H1 (cell line): Measurements from ENCODE around the gene BRINP3. TPM values are rescaled to one million over a fixed set of nuclear protein-coding genes. Genes with fewer than 3 reads are reported as not detected.

ENCODE experiments used
- CTCF ChIA-PET: fragments of 300-600 bp; sonication (Branson Sonifier 250); formaldehyde crosslinking; loops from one replicate; lab custom pipeline; 2021; ENCODE audit not compliant: partially characterized antibody; lab: Charles Lee
- POLR2A ChIA-PET: fragments of 300-600 bp; sonication (Branson Sonifier 250); formaldehyde crosslinking; loops from one replicate; lab custom pipeline; 2021; ENCODE audit warnings: inconsistent platforms; ENCODE audit not compliant: partially characterized antibody; lab: Charles Lee
- DNase-seq, 2 experiments: peaks; one replicate each; pipeline versions ENCODE4 v3.0.0 to v3.0.0-alpha.2; 2010 to 2022; ENCODE audit warnings: low spot score in 2 of 2, low read depth in 1 of 2, mixed read lengths in 1 of 2
- FAIRE-seq: peaks from 2 replicates; lab custom pipeline; 2011; peaks lifted over from hg19 to GRCh38; lab: Jason Lieb, UNC
- H2AFZ ChIP-seq: 2 replicates; pipeline ENCODE4 v1.8.1; 2012; ENCODE audit warnings: low read length, inconsistent platforms
- H2AK5ac ChIP-seq: 2 replicates; pipeline ENCODE4 v1.6.1; 2013; ENCODE audit warnings: low read depth, low read length
- H2BK120ac ChIP-seq: replicated peaks from 2 replicates; pipeline ENCODE3; 2013; ENCODE audit warnings: low read depth, low read length, inconsistent platforms
- H2BK12ac ChIP-seq: 2 replicates; pipeline ENCODE4 v1.6.1; 2013; ENCODE audit warnings: low read depth, low read length
- H2BK15ac ChIP-seq: 2 replicates; pipeline ENCODE4 v1.6.1; 2013; ENCODE audit warnings: low read length
- H2BK20ac ChIP-seq: 2 replicates; pipeline ENCODE4 v1.6.1; 2013; ENCODE audit warnings: low read length
- H2BK5ac ChIP-seq: 2 replicates; pipeline ENCODE4 v1.6.1; 2013; ENCODE audit warnings: low read depth, low read length
- H3K14ac ChIP-seq: 2 replicates; pipeline ENCODE4 v1.6.1; 2013; ENCODE audit warnings: inconsistent platforms; ENCODE audit not compliant: insufficient read length
- H3K18ac ChIP-seq: 2 replicates; pipeline ENCODE4 v1.6.1; 2013; ENCODE audit warnings: low read length; ENCODE audit errors: extremely low read depth
- H3K23ac ChIP-seq: 2 replicates; pipeline ENCODE4 v1.6.1; 2013; ENCODE audit warnings: inconsistent platforms; ENCODE audit not compliant: insufficient read length
- H3K23me2 ChIP-seq: 2 replicates; pipeline ENCODE4 v1.6.1; 2013; ENCODE audit warnings: low read depth, low read length
- H3K27ac ChIP-seq: 2 replicates; pipeline ENCODE4 v1.6.1; 2011; ENCODE audit warnings: low read depth, low read length, inconsistent platforms
- H3K27me3 ChIP-seq, 4 experiments: replicated peaks in 1 of 4; 1 replicate in 1 of 4; 2 replicates in 3 of 4; pipeline versions ENCODE4 v1.6.1 to v1.8.1; 2011 to 2013; ENCODE audit warnings: low read length in 3 of 4, mild to moderate bottlenecking in 3 of 4, inconsistent platforms in 2 of 4, mixed read lengths in 2 of 4, moderate library complexity in 1 of 4; ENCODE audit not compliant: control insufficient read depth in 3 of 4, insufficient read depth in 3 of 4; ENCODE audit errors: extremely low read depth in 1 of 4
- H3K36me3 ChIP-seq, 4 experiments: 2 replicates each; pipeline versions ENCODE4 v1.6.1 to v1.8.1; 2011 to 2013; ENCODE audit warnings: mild to moderate bottlenecking in 4 of 4, low read length in 3 of 4, moderate library complexity in 2 of 4, control low read depth in 1 of 4, inconsistent platforms in 1 of 4; ENCODE audit not compliant: insufficient read depth in 4 of 4, control insufficient read depth in 2 of 4
- H3K4ac ChIP-seq: replicated peaks from 2 replicates; pipeline ENCODE3; 2013; ENCODE audit warnings: low read length, low read depth, mixed read lengths, inconsistent platforms; ENCODE audit not compliant: insufficient read length
- H3K4me1 ChIP-seq, 4 experiments: replicated peaks in 1 of 4; 1 replicate in 1 of 4; 2 replicates in 3 of 4; pipeline versions ENCODE4 v1.6.1 to v1.8.1; 2011 to 2013; ENCODE audit warnings: low read length in 3 of 4, inconsistent platforms in 2 of 4, mixed read lengths in 1 of 4; ENCODE audit not compliant: insufficient read depth in 4 of 4, control insufficient read depth in 3 of 4
- H3K4me2 ChIP-seq, 2 experiments: 2 replicates each; pipeline versions ENCODE4 v1.6.1 to v1.8.1; 2011 to 2013; ENCODE audit warnings: low read depth in 2 of 2, low read length in 2 of 2, control low read depth in 1 of 2, inconsistent platforms in 1 of 2, mild to moderate bottlenecking in 1 of 2; ENCODE audit not compliant: insufficient read depth in 1 of 2
- H3K4me3 ChIP-seq, 4 experiments: fragments of 200-600, 300-600 bp in 1 of 4; sonication (generic), shearing (Covaris generic), sonication (Bioruptor Twin) in 1 of 4; 2 replicates each; pipeline versions ENCODE4 v1.5.1 to v1.8.1; 2011 to 2016; ENCODE audit warnings: low read length in 4 of 4, low read depth in 3 of 4, control low read depth in 2 of 4, inconsistent platforms in 2 of 4, mild to moderate bottlenecking in 2 of 4, mixed read lengths in 1 of 4, moderate library complexity in 1 of 4; ENCODE audit not compliant: insufficient read depth in 2 of 4; ENCODE audit errors: extremely low read depth in 1 of 4
- H3K56ac ChIP-seq: replicated peaks from 2 replicates; pipeline ENCODE3; 2013; ENCODE audit warnings: low read depth, mild to moderate bottlenecking, mixed read lengths, low read length, inconsistent platforms; ENCODE audit not compliant: insufficient read length
- H3K79me1 ChIP-seq: 2 replicates; pipeline ENCODE4 v1.6.1; 2013; ENCODE audit warnings: low read depth, low read length, control low read depth
- H3K79me2 ChIP-seq, 2 experiments: 2 replicates each; pipeline versions ENCODE4 v1.6.1 to v1.8.1; 2012 to 2013; ENCODE audit warnings: low read length in 2 of 2, mild to moderate bottlenecking in 2 of 2, inconsistent platforms in 1 of 2; ENCODE audit not compliant: insufficient read depth in 2 of 2, control insufficient read depth in 1 of 2
- H3K9ac ChIP-seq, 4 experiments: replicated peaks in 1 of 4; 1 replicate in 1 of 4; 2 replicates in 3 of 4; pipeline versions ENCODE4 v1.6.1 to v1.8.1; 2011 to 2013; ENCODE audit warnings: low read depth in 3 of 4, low read length in 3 of 4, control low read depth in 2 of 4, mild to moderate bottlenecking in 2 of 4, moderate library complexity in 2 of 4, inconsistent platforms in 1 of 4; ENCODE audit errors: extremely low read depth in 1 of 4
- H3K9me3 ChIP-seq, 2 experiments: 2 replicates each; pipeline versions ENCODE4 v1.6.1 to v1.8.1; 2012 to 2013; ENCODE audit warnings: mild to moderate bottlenecking in 2 of 2, moderate library complexity in 2 of 2, control low read depth in 1 of 2, inconsistent platforms in 1 of 2, low read depth in 1 of 2, low read length in 1 of 2, mixed read lengths in 1 of 2; ENCODE audit not compliant: insufficient read depth in 2 of 2
- H4K20me1 ChIP-seq, 2 experiments: replicated peaks in 1 of 2; 2 replicates each; pipeline versions ENCODE3 to v1.8.1; 2011 to 2013; ENCODE audit warnings: inconsistent platforms in 2 of 2, low read length in 2 of 2, mild to moderate bottlenecking in 1 of 2; ENCODE audit not compliant: insufficient read depth in 2 of 2, control insufficient read depth in 1 of 2
- H4K5ac ChIP-seq: 2 replicates; pipeline ENCODE4 v1.6.1; 2013; ENCODE audit warnings: low read length, low read depth, mixed read lengths, inconsistent platforms; ENCODE audit not compliant: insufficient read length
- H4K8ac ChIP-seq: 2 replicates; pipeline ENCODE4 v1.8.0; 2013; ENCODE audit warnings: mild to moderate bottlenecking, moderate library complexity, low read length, inconsistent platforms; ENCODE audit not compliant: insufficient read depth; ENCODE audit errors: extremely low read depth
- H4K91ac ChIP-seq: replicated peaks from 2 replicates; pipeline ENCODE3; 2013; ENCODE audit warnings: low read length, mixed read lengths, inconsistent platforms; ENCODE audit not compliant: insufficient read length
- CREB1 ChIP-seq: IDR thresholded peaks from 2 replicates; pipeline ENCODE4 v1.6.1; 2012; ENCODE audit warnings: inconsistent platforms
- CTBP2 ChIP-seq: IDR thresholded peaks from 2 replicates; pipeline ENCODE4 v1.7.0; 2011; ENCODE audit warnings: borderline replicate concordance, mild to moderate bottlenecking, moderate library complexity, mixed read lengths, low read length; ENCODE audit not compliant: insufficient read depth, insufficient read length
- POU5F1 ChIP-seq: IDR thresholded peaks from 2 replicates; pipeline ENCODE4 v1.6.1; 2011; ENCODE audit warnings: low read depth, mild to moderate bottlenecking, low read length, moderate library complexity
- RAD21 ChIP-seq, 2 experiments: IDR thresholded peaks in 1 of 2; conservative IDR thresholded peaks in 1 of 2; 2 replicates each; pipeline ENCODE4 v1.6.1; 2011; ENCODE audit warnings: low read depth in 2 of 2, low read length in 2 of 2, improper control_type of control experiment in 1 of 2, inconsistent platforms in 1 of 2, mild to moderate bottlenecking in 1 of 2, moderate library complexity in 1 of 2
- RXRA ChIP-seq: IDR thresholded peaks from 2 replicates; pipeline ENCODE4 v1.6.1; 2011; ENCODE audit warnings: low read depth, mild to moderate bottlenecking, low read length, moderate library complexity; ENCODE audit not compliant: insufficient read depth
- TBP ChIP-seq: IDR thresholded peaks from 2 replicates; pipeline ENCODE4 v1.6.1; 2011; ENCODE audit warnings: low read depth, low read length, improper control_type of control experiment
- YY1 ChIP-seq: IDR thresholded peaks from 2 replicates; pipeline ENCODE4 v1.6.1; 2011; ENCODE audit warnings: low read depth, mild to moderate bottlenecking, low read length
- ZNF274 ChIP-seq: IDR thresholded peaks from 2 replicates; pipeline ENCODE4 v1.7.0; 2012; ENCODE audit warnings: low read length, borderline replicate concordance; ENCODE audit errors: extremely low read depth
- WGBS, 2 experiments: shearing (Covaris generic) in 1 of 2; methylation state at CpG; one replicate each; pipeline versions ENCODE4 v1.1.6 to v1.1.7; 2013 to 2015; ENCODE audit warnings: low lambda C conversion rate in 2 of 2, mixed read lengths in 2 of 2, inconsistent platforms in 1 of 2, low coverage in 1 of 2, missing lambda C conversion rate in 1 of 2; ENCODE audit not compliant: insufficient replicate concordance in 2 of 2, insufficient coverage in 1 of 2, insufficient read length in 1 of 2; ENCODE audit errors: extremely low coverage in 1 of 2, missing lambda C conversion rate in 1 of 2; 5-methylcytosine and 5-hydroxymethylcytosine counted together
- polyA plus RNA-seq, 7 experiments: library from polyadenylated mRNA; depleted of rRNA in 3 of 7; stranded (reverse) in 5 of 7; unstranded in 2 of 7; fragments of >200 nt in 5 of 7; fragments of 200-250 nt in 2 of 7; gene quantifications; 1 replicate in 5 of 7; 2 replicates in 1 of 7; 4 replicates in 1 of 7; pipeline versions ENCODE4 v1.2.1 to v1.2.3, GENCODE V29; 2011 to 2013; ENCODE audit warnings: missing spikeins in 2 of 7, mixed read lengths in 2 of 7
- total RNA-seq: library from RNA; stranded (reverse); fragmentation: NEBNext Ultra II Directional; extraction: Animal tissue kit (Norgen Biotek cat#: 25700); gene quantifications from 2 replicates; pipeline ENCODE4 v1.2.1, GENCODE V29; 2021
- TF ChIP-seq, protein P1 (sequence below): IDR thresholded peaks from 2 replicates; pipeline ENCODE4 v1.6.1; 2011; ENCODE audit warnings: low read length, improper control_type of control experiment
- TF ChIP-seq, protein P2 (sequence below), 3 experiments: IDR thresholded peaks; 1 replicate in 2 of 3; 2 replicates in 1 of 3; pipeline versions ENCODE4 v1.5.1 to v1.6.1; 2011; ENCODE audit warnings: low read length in 3 of 3, mild to moderate bottlenecking in 3 of 3, inconsistent platforms in 2 of 3, low read depth in 1 of 3, moderate library complexity in 1 of 3; ENCODE audit not compliant: insufficient read depth in 1 of 3; ENCODE audit errors: control extremely low read depth in 1 of 3

BRINP3 gene
- total and polyA plus RNA-seq, 2 of the 8 experiments (the other 6 are each of a cell fraction or from before 2014, with no cell fraction given) = not detected

DNA sequence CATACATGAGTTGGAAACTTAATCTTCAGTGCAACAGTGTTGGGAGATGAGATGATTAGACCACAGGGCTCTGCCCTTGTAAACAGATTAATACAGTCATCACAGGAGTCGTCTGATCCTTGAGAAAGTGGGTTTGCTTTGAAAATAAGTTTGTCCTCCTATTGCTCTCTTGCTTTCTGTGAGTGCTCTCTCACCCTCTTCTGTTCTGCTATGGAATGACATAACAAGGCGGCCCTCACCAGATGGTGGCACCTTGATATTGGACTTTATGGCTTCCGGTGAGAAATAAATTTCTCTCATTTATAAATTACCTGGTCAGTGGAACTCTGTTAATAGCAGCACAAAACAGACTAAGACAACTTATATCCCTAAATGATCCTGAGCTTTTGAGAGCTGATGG is 353.6 kb downstream of the BRINP3 start:
- Histone ChIP-seq H4K91ac (no peak overlapping the region), H3K27ac (no peak overlapping the region), H3K9me3 (no peaks in the 10 kb centered on the region), H4K20me1 (no peaks in the 10 kb centered on the region), H3K14ac (no peak overlapping the region), H3K4ac (no peak overlapping the region), H3K18ac (no peak overlapping the region), H2BK5ac (no peak overlapping the region), H3K4me2 (no peak overlapping the region), H3K56ac (no peak overlapping the region), H2AK5ac (no peak overlapping the region), H3K23me2 (no peaks in the 10 kb centered on the region), H2BK120ac (no peak overlapping the region), H3K23ac (no peak overlapping the region), H2BK15ac (no peak overlapping the region), H3K27me3 (no peaks in the 10 kb centered on the region), H3K9ac (no peak overlapping the region), H3K79me1 (no peaks in the 10 kb centered on the region), H3K36me3 (no peaks in the 10 kb centered on the region), H2BK20ac (no peak overlapping the region), H2AFZ (no peak overlapping the region), H3K4me3 (no peak overlapping the region), H3K4me1 (no peaks in the 10 kb centered on the region), H3K79me2 (no peaks in the 10 kb centered on the region), H2BK12ac (no peak overlapping the region), H4K5ac (no peak overlapping the region), H4K8ac (no peak overlapping the region)
- TF ChIP-seq RAD21 (IDR thresholded peaks at IDR 0.05 in 1 of 2, conservative IDR thresholded peaks at IDR 0.05 in 1 of 2; ENCODE audit: low read depth in 2 of 2, low read length in 2 of 2) = peak; percentile 38 to 41
- TF ChIP-seq RXRA = no peak
- TF ChIP-seq, protein P1, sequence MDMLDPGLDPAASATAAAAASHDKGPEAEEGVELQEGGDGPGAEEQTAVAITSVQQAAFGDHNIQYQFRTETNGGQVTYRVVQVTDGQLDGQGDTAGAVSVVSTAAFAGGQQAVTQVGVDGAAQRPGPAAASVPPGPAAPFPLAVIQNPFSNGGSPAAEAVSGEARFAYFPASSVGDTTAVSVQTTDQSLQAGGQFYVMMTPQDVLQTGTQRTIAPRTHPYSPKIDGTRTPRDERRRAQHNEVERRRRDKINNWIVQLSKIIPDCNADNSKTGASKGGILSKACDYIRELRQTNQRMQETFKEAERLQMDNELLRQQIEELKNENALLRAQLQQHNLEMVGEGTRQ = no peak
- no peak for TF ChIP-seq CREB1
- no peak for TF ChIP-seq POU5F1
- no peak for TF ChIP-seq YY1
- TF ChIP-seq ZNF274 = no peak
- TF ChIP-seq CTBP2 = no peak
- no peak for TF ChIP-seq TBP
- TF ChIP-seq, protein P2, sequence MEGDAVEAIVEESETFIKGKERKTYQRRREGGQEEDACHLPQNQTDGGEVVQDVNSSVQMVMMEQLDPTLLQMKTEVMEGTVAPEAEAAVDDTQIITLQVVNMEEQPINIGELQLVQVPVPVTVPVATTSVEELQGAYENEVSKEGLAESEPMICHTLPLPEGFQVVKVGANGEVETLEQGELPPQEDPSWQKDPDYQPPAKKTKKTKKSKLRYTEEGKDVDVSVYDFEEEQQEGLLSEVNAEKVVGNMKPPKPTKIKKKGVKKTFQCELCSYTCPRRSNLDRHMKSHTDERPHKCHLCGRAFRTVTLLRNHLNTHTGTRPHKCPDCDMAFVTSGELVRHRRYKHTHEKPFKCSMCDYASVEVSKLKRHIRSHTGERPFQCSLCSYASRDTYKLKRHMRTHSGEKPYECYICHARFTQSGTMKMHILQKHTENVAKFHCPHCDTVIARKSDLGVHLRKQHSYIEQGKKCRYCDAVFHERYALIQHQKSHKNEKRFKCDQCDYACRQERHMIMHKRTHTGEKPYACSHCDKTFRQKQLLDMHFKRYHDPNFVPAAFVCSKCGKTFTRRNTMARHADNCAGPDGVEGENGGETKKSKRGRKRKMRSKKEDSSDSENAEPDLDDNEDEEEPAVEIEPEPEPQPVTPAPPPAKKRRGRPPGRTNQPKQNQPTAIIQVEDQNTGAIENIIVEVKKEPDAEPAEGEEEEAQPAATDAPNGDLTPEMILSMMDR (IDR thresholded peaks at IDR 0.05; ENCODE audit: control extremely low read depth in 1 of 3, insufficient read depth in 1 of 3, low read depth in 1 of 3, low read length in 3 of 3) = peak in 1 of 3 experiments; percentile 17; a peak in 2 of 4 replicates
- DNase-seq (no peak), FAIRE-seq (no peak)
- WGBS, 2 experiments = 82% methylated on average over 3 of the region's 3 CpGs; no CpG with 5 or more reads in 1 of the 2 experiments
- ChIA-PET POLR2A (no interaction called here), CTCF (interaction anchor here (0.7 kb wide), 1 partner anchor 11 kb away, joined by 4 read pairs; no protein-coding TSS in a partner anchor)
